Skeletal muscle tissue (tissue), 4 donors: ENCODE measurements around the gene CATSPER4. TPM values are rescaled to one million over a fixed set of nuclear protein-coding genes. Genes with fewer than 3 reads are reported as not detected.

ENCODE experiments used
- H3K27ac ChIP-seq: one replicate; pipeline ENCODE4 v1.7.0; 2013; ENCODE audit warnings: mild to moderate bottlenecking, low read depth, low read length, inconsistent platforms
- H3K27me3 ChIP-seq, 3 donors: one replicate each; pipeline ENCODE4 v1.7.0; 2013; ENCODE audit warnings: low read length in 3 of 3; ENCODE audit not compliant: control insufficient read depth in 3 of 3, insufficient read depth in 3 of 3
- H3K36me3 ChIP-seq, 3 donors: one replicate each; pipeline ENCODE4 v1.7.0; 2013; ENCODE audit warnings: low read length in 3 of 3; ENCODE audit not compliant: control insufficient read depth in 3 of 3, insufficient read depth in 3 of 3
- H3K4me1 ChIP-seq, 3 donors: one replicate each; pipeline ENCODE4 v1.7.0; 2013; ENCODE audit warnings: low read length in 3 of 3, mild to moderate bottlenecking in 3 of 3; ENCODE audit not compliant: control insufficient read depth in 3 of 3, insufficient read depth in 3 of 3
- H3K4me3 ChIP-seq, 3 donors: one replicate each; pipeline ENCODE4 v1.7.0; 2013; ENCODE audit warnings: low read length in 3 of 3
- H3K9ac ChIP-seq, 3 donors: one replicate each; pipeline ENCODE4 v1.7.0; 2013; ENCODE audit warnings: low read length in 3 of 3, mild to moderate bottlenecking in 3 of 3, moderate library complexity in 2 of 3, low read depth in 1 of 3
- H3K9me3 ChIP-seq, 3 donors: one replicate each; pipeline ENCODE4 v1.7.0; 2013; ENCODE audit warnings: low read length in 3 of 3; ENCODE audit not compliant: control insufficient read depth in 3 of 3
- total RNA-seq: library from RNA; depleted of rRNA; stranded (reverse); fragments of >200 nt; gene quantifications from one replicate; pipeline ENCODE4 v1.2.3, GENCODE V29; 2014
- donor health status: Osteomylitis.

Gene CATSPER4
- total RNA-seq, 1 donor from 2014 or later = not detected

GRCh38 chr1:26156285-26157038 is 33.9 kb upstream of the CATSPER4 start:
- Histone ChIP-seq H3K27me3 (peaks cover 5 to 10% (median 9%) of the 10 kb centered on the region in 3 donors), H3K4me3 (peak overlapping the region in 2 of 3 donors; percentile 41 to 51), H3K9ac (peak overlapping the region in 2 of 3 donors; percentile 3 to 50), H3K27ac (peak overlapping the region; percentile 80), H3K36me3 (no peaks in the 10 kb centered on the region), H3K9me3 (no peaks in the 10 kb centered on the region), H3K4me1 (peaks cover 10 to 40% (median 25%) of the 10 kb centered on the region in 3 donors)

- Histone ChIP-seq H3K9me3 (no peaks in the 10 kb centered on the region), H3K36me3 (no peaks in the 10 kb centered on the region), H3K9ac (peak overlapping the region; percentile 40 to 69 (median 68)), H3K4me1 (peaks cover 15 to 44% (median 27%) of the 10 kb centered on the region in 3 donors), H3K27ac (peak overlapping the region; percentile 74), H3K27me3 (peaks cover 5 to 10% (median 9%) of the 10 kb centered on the region in 3 donors), H3K4me3 (peak overlapping the region in 1 of 3 donors; percentile 43)
Measured at GRCh38 chr1:26158271-26158907, 32.0 kb upstream of the CATSPER4 start.

- Histone ChIP-seq H3K9me3 (no peaks in the 10 kb centered on the region), H3K9ac (peak within 1 kb of the TSS; percentile 40 to 69 (median 68)), H3K27ac (peak within 1 kb of the TSS; percentile 74), H3K27me3 (peaks cover 5 to 10% (median 9%) of the 10 kb centered on the region in 3 donors), H3K36me3 (no peaks in the 10 kb centered on the region), H3K4me1 (peaks cover 21 to 49% (median 32%) of the 10 kb centered on the region in 3 donors), H3K4me3 (peak within 1 kb of the TSS; percentile 54 to 70 (median 65))
Measured at GRCh38 chr1:26158908-26159742, 31.3 kb upstream of the CATSPER4 start, which contains the start of gene FAM110D. Gene FAM110D, plus strand, starts transcription at chr1:26159079. Its CDS starts 2,213 bp downstream, at chr1:26161292.

- peak overlapping the region; percentile 54 to 70 (median 65) for H3K4me3 ChIP-seq
- H3K9me3 ChIP-seq = no peaks in the 10 kb centered on the region
- peak overlapping the region; percentile 74 for H3K27ac ChIP-seq
- peaks cover 5 to 10% (median 9%) of the 10 kb centered on the region in 3 donors for H3K27me3 ChIP-seq
- H3K36me3 ChIP-seq = no peaks in the 10 kb centered on the region
- peaks cover 21 to 53% (median 36%) of the 10 kb centered on the region in 3 donors for H3K4me1 ChIP-seq
- peak overlapping the region in 2 of 3 donors; percentile 59 to 69 for H3K9ac ChIP-seq
Measured at GRCh38 chr1:26159743-26160039, 30.7 kb upstream of the CATSPER4 start.

- Histone ChIP-seq H3K27ac (peak overlapping the region; percentile 60), H3K27me3 (peaks cover under 1 to 9% (median 5%) of the 10 kb centered on the region in 3 donors)
Measured at GRCh38 chr1:26160527-26161414, 29.6 kb upstream of the CATSPER4 start.

GRCh38 chr1:26161415-26162219 is 28.8 kb upstream of the CATSPER4 start:
- Histone ChIP-seq H3K4me1 (peaks cover 17 to 46% (median 38%) of the 10 kb centered on the region in 3 donors), H3K9me3 (no peaks in the 10 kb centered on the region), H3K4me3 (peak overlapping the region; percentile 54 to 81 (median 77)), H3K36me3 (no peaks in the 10 kb centered on the region), H3K27ac (peak overlapping the region; percentile 81), H3K27me3 (peaks cover 0 to 2% (median 0%) of the 10 kb centered on the region in 3 donors), H3K9ac (peak overlapping the region; percentile 70 to 83 (median 81))

More at GRCh38 chr1:26160527-26161414, 29.6 kb upstream of the CATSPER4 start:
- peak overlapping the region; percentile 56 to 81 (median 77) for H3K4me3 ChIP-seq
- H3K4me1 ChIP-seq = peaks cover 19 to 52% (median 38%) of the 10 kb centered on the region in 3 donors
- H3K9ac ChIP-seq = peak overlapping the region; percentile 57 to 83 (median 75)
- no peaks in the 10 kb centered on the region for H3K9me3 ChIP-seq
- H3K36me3 ChIP-seq = no peaks in the 10 kb centered on the region

- Histone ChIP-seq H3K27me3 (no peaks in the 10 kb centered on the region), H3K9ac (peak overlapping the region; percentile 70 to 83 (median 81)), H3K9me3 (no peaks in the 10 kb centered on the region), H3K4me3 (peak overlapping the region; percentile 48 to 81 (median 77)), H3K27ac (peak overlapping the region; percentile 81), H3K36me3 (no peaks in the 10 kb centered on the region), H3K4me1 (peaks cover 17 to 46% (median 38%) of the 10 kb centered on the region in 3 donors)
Measured at GRCh38 chr1:26162220-26162709, 28.1 kb upstream of the CATSPER4 start.

- peak overlapping the region in 2 of 3 donors; percentile 46 to 64 for H3K4me3 ChIP-seq
- no peaks in the 10 kb centered on the region for H3K36me3 ChIP-seq
- no peaks in the 10 kb centered on the region for H3K27me3 ChIP-seq
- no peak overlapping the region for H3K27ac ChIP-seq
- no peaks in the 10 kb centered on the region for H3K9me3 ChIP-seq
- peak overlapping the region in 1 of 3 donors; percentile 81 for H3K9ac ChIP-seq
- H3K4me1 ChIP-seq = peaks cover 17 to 37% (median 35%) of the 10 kb centered on the region in 3 donors
Measured at GRCh38 chr1:26163684-26164035, 26.7 kb upstream of the CATSPER4 start.
